COLO668 (cell line): ENCODE results near the gene RIMBP3C.
"Not testable (repeated sequence)": the region's sequence is repeated elsewhere in the genome, so short reads cannot be mapped to it uniquely, and the experiment has no call there.

Source experiments
- DNase-seq: peaks from one replicate; lab custom pipeline; 2025; ENCODE audit not compliant: unreplicated experiment; lab: John Stamatoyannopoulos, UW

The RIMBP3C gene, protein sequence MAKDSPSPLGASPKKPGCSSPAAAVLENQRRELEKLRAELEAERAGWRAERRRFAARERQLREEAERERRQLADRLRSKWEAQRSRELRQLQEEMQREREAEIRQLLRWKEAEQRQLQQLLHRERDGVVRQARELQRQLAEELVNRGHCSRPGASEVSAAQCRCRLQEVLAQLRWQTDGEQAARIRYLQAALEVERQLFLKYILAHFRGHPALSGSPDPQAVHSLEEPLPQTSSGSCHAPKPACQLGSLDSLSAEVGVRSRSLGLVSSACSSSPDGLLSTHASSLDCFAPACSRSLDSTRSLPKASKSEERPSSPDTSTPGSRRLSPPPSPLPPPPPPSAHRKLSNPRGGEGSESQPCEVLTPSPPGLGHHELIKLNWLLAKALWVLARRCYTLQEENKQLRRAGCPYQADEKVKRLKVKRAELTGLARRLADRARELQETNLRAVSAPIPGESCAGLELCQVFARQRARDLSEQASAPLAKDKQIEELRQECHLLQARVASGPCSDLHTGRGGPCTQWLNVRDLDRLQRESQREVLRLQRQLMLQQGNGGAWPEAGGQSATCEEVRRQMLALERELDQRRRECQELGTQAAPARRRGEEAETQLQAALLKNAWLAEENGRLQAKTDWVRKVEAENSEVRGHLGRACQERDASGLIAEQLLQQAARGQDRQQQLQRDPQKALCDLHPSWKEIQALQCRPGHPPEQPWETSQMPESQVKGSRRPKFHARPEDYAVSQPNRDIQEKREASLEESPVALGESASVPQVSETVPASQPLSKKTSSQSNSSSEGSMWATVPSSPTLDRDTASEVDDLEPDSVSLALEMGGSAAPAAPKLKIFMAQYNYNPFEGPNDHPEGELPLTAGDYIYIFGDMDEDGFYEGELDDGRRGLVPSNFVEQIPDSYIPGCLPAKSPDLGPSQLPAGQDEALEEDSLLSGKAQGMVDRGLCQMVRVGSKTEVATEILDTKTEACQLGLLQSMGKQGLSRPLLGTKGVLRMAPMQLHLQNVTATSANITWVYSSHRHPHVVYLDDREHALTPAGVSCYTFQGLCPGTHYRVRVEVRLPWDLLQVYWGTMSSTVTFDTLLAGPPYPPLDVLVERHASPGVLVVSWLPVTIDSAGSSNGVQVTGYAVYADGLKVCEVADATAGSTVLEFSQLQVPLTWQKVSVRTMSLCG (N-terminal part only)

DNA sequence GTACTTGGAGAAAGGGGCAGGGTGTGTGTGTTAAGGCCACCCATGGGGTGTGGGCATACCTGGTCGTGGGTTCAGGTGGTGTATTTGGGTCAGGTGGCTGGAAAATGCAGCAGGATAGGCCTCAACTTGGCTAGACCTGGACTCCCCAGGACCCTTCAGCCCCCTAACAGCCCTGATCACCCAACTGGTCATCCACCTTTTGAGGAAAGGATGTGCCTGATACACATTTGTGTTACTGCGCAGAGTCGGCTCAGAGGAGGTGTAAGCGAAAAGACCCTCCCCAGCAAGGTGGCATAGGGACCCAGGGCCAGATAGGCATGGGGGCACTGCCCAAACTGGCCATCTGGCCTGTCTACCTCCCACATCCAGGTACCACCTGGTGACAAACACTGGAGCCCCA is at the start of gene RIMBP3C:
RIMBP3C (minus strand) TSS at position 101 of the 400 bp plus-strand sequence. CDS start 485 bp downstream, outside the sequence.
- not testable (repeated sequence) for DNase-seq

DNA sequence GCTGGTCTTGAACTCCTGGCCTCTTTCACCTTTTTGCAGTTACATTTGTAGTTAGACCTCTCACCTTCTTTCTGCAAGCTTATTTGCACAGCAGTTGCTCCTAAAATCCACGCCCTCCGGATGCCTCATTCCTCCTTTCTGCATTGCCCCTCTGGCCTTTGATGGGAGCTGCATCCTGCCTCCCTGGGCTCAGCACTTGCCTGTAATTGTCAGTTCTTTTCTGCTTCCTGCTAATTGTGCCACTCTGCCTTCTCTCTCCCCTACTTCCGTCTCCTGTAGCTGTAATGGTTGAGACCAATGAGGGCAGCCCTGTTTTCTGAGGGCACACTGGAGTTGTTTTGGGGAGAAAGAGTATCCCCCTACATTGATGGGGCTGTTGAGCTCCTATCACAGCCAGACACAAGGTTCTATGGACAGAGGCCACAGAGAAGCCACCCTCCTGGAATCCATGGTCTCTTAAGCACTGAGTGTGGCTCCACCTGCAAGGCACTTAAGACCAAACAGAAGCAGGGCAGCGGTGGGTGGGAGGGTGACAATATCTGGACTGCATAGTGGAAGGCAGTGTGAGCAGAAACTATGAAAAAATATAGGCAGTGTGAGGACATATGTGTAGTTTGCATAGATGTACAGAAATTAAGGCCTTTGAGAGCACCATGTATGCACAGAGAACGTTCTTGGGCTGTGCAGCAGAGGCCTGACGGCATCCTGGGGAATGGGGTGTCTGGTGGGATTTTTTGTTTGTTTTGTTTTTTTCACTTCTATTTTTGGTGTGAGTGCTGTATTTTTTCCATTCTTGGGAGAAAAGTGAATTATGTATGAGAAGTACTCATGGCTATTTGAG is 48.0 kb upstream of the RIMBP3C start:
- no peak for DNase-seq

DNA sequence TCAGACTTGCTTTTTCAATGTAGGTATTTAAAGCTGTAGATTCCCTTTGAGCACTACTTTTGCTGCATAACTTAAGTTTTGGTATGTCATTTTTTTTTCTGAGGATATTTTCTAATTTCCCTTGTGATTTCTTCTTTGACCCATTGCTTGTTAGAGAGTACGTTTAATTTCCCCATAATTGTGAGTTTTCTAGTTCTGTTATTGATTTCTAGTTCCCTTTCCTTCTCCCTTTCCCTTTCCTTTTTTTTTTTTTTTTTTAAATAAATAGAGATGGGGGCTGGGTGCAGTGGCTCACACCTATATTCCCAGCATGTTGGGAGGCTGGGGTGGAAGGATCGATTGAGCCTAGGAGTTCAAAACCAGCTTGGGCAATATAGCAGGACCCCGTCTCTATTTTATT is 47.0 kb upstream of the RIMBP3C start:
- DNase-seq, result no peak

DNA sequence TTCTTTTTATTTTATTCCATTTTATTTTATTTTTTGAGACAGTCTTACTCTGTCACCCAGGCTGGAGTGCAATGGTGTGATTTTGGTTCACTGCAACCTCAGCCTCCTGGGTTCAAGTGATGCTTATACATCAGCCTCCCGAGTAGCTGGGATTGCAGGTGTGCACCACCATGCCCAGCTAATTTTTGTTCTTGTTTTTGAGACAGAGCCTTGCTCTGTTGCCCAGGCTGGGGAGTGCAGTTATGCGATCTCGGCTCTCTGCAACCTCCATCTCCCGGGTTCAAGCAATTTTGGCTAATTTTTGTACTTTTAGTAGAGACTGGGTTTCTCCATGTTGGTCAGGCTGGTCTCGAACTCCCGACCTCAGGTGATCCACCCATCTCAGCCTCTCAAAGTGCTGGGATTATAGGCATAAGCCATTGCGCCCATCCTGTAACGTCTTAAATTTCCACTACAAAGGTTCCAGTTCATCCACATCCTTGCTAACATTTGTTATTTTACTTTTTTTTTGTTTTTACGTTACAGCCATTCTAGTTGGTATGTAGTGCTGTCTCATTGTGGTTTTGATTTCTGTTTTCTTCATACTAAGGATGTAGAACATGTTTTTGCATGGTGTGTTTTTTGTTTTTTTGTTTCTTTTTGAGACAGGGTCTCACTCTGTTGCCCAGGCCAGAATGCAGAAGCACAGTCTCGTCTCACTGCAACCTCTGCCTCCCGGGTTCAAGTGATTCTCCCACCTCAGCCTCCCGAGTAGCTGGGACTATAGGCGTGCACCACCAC is 45.3 kb upstream of the RIMBP3C start:
- DNase-seq, result not testable (repeated sequence)

DNA sequence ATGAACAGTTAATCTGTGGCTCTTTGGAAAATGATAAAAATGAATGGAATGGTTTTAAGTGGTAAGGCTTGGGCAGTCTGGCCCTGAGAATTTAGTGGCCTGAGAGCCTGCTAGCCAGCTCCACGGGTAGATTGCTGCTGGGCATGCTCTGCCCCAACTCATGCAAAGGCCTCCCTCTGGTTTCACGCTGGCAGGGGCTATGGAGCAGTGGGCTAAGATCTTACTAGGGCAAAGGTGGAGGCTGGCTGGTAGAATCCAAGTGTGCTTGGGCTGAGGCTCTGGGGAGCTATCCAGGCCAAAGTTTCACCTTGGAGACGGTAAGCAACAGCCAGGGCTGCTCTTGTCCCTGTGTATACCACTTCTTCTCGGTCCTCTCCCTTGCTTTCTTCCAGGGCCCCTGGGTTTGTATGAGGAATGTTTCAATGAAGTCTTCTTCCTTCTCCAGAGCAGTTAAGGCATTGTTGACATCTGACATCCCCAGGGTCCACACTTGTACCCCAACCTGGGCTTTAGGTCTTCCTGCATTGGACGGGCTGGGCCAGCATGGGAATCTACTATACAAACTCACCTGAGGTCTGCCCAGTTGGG is 43.7 kb upstream of the RIMBP3C start:
- no peak for DNase-seq

DNA sequence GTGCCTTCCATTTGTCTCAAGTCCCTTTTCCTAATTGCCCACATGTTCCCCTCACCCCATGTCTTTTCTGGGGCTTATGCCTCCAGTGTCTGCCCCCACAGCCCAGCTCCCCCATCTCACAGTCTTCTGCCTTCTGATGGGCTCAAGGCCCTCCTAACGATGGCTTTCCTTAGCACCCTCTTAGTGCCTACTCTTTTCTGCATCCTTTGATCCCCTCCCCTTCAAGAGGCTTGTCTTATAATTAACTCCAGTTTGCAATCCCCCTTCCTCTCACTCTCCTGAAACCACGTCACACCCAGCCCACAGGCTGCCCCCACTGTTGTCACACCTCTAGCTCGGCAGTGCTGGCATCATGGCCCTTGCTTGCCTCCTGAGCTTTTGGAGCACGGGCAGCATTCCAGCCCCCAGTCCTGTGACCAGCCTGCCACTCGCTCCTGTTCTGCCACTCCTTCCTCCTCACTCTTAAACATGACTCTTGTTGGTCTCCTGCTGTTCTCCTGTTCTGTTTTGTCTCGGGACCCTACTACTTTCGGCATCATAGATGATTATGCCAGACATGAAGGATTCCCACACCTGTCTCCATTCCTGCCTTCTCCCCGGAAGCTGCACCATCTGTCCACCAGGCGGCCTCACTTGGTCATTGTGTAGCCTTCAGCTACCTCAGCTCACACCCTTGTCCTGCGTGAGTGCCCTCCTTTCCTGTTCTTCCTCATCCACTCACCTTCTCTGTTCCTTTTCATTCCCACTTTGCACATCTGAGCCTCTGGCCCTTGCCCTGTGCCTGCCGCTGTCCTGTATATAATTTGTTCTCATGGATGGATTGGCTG is 42.4 kb upstream of the RIMBP3C start:
- peak; percentile 21 for DNase-seq

DNA sequence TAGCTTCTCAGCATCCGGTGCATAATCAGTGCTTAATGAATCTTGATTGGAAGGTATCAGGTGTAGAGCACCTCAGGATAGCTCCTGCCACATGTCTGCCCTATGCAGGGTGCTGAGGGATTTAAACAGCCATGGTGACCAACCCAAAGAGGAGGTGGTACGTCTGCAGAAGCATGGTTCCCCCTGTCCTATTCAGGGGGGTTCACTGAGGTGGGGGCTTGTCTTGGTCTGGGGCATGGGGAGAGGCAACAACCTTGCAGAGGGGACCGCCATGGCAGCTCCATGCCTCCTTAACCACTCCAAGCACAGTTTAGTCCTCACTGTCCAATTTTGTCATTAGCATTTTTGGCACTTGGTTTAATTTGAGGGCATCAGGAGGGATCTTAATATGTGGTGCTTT is 41.2 kb upstream of the RIMBP3C start:
- no peak for DNase-seq

DNA sequence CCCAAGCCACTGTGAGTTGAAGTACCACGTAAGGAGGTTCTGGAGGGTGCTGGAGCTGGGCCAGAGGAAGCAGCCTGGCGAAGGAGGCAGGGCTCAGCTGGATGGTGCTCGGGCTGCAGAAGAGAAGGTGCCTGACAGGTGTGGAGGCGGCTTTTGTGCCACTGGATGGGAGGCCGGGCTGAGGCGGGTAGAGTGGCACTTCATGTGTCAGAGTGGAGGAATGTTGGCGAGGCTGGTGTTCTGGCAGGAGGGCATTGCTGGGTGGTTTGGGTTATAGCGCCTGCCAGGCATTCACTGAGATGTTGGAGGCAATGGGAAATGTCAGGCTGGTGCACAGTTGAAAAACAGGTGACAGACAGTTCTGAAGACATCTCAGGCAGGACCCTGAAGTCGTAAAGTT is 40.4 kb upstream of the RIMBP3C start:
- DNase-seq, result no peak

DNA sequence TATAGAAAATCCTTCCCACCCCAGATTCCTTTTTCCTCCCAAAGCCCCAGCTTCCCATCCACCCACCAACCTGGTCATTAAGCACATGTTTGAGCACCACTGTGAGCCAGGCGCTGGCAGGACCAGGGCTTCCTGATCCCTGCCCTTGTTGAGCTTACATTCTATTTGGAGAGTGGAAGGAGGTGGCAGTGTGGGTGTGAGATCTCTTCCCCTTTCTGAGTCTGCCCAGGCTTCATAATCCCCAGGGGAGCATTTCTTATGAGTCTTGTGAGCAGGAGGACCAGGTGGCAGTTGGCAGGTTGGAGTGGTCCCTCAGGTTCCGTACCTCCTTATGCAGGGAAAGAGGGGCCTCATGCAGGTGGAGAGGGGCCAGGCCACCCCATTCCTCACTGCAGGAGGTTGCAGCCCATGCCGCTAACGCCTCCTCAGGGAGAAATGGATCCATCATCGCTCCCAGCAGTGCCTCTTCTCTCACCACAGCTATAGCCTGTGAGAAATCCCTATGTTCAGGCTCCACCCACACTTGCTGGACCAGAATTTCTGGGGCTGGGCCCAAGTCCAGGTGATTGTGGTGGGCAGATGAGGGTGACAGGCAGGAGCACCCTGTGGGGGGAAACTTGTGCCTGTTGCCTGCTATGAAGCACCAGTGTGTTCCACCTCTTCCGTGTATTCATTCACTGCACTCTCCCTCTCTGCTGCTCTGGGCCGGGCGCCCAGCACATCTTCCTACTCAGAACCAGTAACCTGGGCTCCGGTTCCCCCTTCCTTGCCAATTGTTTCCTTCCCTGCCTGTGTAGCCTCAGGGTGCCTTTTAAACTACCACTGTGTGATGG is 39.8 kb upstream of the RIMBP3C start:
- DNase-seq, result no peak

DNA sequence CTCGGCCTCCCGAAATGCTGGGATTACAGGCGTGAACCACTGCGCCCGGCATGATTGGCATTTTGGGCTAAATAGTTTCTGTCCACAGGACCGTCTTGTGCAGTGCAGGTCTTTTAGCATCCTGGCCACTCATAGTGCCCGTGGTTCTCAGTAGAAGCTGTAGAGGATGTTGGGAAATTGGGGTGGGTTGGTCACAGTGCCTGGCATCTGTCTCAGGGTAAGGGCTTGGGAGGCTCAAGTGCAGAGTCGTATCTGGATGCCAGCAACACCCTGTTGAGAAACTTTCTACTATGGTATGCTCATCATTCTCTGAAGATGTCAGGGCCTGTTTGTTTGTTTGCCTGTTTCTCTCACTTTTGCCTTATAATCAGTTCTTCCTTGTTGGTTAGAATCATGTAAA is 38.1 kb upstream of the RIMBP3C start:
- DNase-seq, result no peak

DNA sequence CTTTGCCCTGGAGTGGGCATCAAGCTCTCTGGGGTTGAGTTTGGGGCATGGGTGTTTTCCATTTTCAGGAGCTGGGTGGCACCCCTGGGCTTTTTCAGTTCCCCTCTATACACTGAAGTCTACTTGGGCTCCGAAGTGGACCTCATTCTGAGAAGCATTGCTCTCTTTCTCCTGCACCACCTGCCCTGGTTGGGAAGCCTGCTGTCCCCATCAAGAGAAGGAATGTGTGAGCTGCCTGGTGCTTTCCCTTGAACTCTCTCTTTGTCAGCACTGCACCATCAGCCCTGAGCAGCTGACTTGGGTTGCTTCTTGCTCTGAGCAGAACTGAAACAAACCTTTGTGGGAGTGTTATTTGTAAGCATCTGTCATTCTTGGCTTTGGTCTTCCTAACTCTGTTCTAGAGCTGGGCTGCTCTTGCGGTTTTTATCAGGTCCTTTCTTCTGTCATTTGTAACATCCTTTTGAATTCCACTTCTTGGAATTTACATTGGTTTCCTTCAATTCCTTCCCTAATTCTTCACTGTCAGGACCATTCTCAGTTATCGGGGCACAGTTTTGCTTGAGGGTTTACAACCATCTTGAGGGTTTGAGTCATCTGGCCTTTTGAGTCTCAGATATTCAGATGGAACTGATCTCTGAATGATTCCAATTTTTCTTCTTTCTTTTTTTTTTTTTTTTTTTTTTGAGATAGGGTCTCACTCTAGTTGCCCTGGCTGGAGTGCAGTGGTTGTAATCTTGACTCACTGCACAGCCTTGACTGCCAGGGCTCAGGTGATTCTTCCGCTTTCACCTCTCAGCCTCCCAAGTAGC is 36.7 kb upstream of the RIMBP3C start:
- no peak for DNase-seq

DNA sequence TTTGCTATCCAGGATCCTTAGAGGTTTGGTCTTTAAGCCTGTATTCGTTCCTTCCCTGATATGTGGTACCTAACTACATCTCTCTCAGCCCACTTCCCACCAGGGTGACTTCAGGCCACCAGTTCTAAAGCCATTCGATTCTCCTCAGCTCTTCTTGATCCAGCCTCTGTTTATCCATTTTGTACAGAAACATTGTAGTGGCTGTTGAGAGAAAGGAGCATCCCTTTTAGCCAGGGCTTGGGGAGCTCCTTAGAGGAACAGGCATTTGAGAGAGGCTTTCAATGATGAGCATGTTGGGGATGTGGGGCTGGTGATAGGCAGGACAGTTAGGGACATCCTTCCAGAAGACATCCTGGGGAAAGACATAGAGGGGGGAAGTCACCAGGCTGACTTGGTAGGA is 34.1 kb upstream of the RIMBP3C start:
- no peak for DNase-seq

DNA sequence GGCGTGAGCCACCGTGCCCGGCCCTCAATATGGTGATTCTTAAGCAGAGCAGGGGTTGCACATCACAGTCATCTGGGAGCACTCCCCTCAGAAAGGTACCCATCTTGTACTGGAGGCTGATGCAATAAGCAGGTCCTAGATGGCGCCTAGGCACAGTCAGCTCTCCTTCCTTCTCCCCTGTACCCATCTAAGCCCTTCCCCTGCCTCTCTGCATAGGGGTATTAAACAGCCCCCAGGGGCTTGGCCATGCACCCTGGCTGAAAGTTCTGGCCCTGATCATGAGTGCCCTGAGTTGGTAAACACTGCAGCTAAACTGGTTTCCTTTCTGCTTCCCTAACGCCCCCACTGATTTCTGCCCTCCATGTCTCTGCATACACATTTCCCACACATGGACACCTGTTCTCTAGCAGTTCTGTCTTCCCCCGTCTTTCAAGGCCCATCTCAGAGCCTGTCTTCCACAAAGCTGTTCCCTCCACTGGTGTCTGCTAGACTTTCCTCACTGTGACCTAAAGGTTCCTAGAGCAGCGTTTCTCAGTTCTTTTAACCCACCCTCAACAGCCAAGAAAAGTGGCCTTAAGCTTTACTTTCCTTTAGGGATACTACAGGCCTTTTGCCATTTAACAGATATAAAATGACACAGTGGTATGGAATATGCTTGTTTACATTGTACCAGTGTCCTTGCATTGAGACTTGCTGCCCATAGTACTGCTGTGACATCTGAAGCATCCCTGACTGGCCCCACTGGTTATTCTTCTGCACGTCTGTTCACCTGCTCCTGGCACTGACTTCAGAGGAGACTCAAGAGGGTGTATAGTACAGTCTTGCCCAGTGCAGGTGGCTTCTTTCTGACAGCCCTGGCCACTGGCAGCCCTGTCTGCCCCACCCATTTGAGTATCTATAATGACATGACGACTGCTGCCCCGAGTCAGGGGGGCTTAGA is 31.8 kb upstream of the RIMBP3C start:
- DNase-seq, result no peak

DNA sequence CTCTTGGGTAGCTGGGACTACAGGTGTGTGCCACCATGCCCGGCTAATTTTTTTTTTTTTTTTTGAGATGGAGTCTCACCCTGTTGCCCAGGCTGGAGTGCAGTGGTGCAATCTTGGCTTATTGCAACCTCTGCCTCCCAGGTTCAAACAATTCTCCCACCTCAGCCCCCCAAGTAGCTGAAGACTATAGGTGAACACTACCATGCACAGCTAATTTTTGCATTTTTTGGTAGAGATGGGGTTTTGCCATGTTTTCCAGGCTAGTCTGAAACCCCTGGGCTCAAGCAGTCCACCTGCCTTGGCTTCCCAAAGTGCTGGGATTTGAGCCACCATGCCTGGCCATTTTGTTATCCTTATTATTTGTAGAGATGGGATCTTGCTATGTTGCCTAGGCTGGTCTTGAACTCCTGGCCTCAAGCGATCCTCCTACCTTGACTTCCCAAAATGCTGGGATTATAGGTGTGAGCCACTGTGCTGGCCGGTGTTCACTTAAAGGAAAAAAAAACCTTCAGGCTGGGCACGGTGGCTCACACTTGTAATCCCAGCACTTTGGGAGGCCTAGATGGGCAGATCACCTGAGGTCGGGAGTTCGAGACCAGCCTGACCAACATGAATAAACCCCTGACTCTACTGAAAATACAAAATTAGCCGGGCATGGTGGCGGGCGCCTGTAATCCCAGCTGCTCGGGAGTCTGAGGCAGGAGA is 29.9 kb upstream of the RIMBP3C start:
- not testable (repeated sequence) for DNase-seq

DNA sequence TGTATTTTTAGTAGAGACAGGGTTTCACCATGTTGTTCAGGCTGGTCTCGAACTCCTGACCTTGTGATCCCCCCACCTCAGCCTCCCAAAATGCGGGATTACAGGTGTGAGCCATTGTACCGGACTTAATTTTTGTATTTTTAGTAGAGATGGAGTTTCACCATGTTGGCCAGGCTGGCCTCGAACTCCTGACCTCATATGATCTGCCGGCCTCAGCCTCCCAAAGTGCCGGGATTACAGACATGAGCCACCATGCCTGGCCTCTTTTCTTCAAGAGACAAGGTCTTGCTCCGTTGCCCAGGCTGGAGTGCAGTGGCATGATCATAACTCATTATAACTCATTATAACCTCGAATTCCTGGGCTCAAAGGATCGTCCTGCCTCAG is 29.4 kb upstream of the RIMBP3C start:
- DNase-seq, result not testable (repeated sequence)
